Measurements from ENCODE around the gene SUB1. TPM values are rescaled to one million over a fixed set of nuclear protein-coding genes. Genes with fewer than 3 reads are reported as not detected.

Gene SUB1
- total RNA-seq, 1 donor from 2014 or later = 152 TPM

- DNase-seq (ENCODE audit: low spot score) = no peak
Measured at GRCh38 chr5:32642276-32643002, 57.1 kb downstream of the SUB1 start.

GRCh38 chr5:32645246-32645645 is 59.9 kb downstream of the SUB1 start:
- DNase-seq (ENCODE audit: low spot score) = no peak

- DNase-seq (ENCODE audit: low spot score) = no peak
Measured at GRCh38 chr5:32646061-32646969, 61.0 kb downstream of the SUB1 start.

DNA sequence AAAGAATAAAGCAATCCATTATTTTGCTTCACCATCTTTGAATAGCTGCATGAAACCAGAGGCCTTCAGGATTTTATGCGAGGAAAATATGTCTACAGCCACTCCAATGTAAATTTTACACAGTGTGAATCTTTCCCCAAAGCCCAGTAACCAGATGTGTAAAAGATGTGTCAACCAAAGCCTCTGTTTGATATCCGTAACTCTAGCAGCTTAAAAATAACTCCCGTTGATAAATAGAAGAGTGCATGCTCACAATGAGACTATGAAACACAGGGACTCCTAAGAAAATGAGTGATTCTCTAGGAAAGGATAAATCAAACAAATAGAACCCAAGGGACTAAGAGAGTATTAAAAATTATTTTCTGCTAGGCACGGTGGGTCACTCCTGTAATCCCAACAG is 65.7 kb downstream of the SUB1 start:
- DNase-seq (ENCODE audit: low spot score) = no peak

DNA sequence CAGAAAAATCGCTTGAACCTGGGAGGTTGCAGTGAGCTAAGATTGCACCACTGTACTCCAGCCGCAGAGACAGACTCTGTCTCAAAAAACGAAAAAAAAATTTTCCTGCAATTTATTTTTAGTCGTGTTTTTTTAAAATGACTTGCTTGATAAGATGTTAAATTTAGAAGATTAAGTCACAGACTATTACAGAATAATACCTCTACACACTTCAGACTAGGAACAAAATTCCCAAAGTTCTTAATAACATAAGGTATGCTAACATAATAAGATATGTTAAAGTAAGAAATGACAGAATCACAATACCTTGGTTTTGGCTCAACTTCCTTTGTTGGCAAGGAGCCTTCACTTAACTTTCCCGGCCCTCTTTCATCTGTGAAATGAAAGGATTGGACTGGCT is 66.3 kb downstream of the SUB1 start:
- DNase-seq (ENCODE audit: low spot score) = no peak

Other genes with a start within 250 kb of the SUB1 start
- gene ZFR, start 140.8 kb upstream of the SUB1 start, total RNA-seq = 58.2 TPM
- gene NPR3, start 125.8 kb downstream of the SUB1 start, total RNA-seq = 6.5 TPM

All from mucosa of gallbladder (tissue), 1 donor.